Measurements from ENCODE around the gene ZNF518A.

GRCh38 chr10:96176985-96177384, 46.9 kb downstream of the ZNF518A start:
- no peak for TF ChIP-seq CTCF (IDR thresholded peaks at IDR 0.05)
- no peak for TF ChIP-seq POLR2A (IDR thresholded peaks at IDR 0.05)

Measured in right lobe of liver (tissue), 4 donors.